ENCODE measurements around the gene COPG1. TPM values are rescaled to one million over a fixed set of nuclear protein-coding genes. Genes with fewer than 3 reads are reported as not detected.

COPG1 gene
- total RNA-seq, 4 donors from 2014 or later, result 77.1 to 95.3 (median 88.6) TPM

DNA sequence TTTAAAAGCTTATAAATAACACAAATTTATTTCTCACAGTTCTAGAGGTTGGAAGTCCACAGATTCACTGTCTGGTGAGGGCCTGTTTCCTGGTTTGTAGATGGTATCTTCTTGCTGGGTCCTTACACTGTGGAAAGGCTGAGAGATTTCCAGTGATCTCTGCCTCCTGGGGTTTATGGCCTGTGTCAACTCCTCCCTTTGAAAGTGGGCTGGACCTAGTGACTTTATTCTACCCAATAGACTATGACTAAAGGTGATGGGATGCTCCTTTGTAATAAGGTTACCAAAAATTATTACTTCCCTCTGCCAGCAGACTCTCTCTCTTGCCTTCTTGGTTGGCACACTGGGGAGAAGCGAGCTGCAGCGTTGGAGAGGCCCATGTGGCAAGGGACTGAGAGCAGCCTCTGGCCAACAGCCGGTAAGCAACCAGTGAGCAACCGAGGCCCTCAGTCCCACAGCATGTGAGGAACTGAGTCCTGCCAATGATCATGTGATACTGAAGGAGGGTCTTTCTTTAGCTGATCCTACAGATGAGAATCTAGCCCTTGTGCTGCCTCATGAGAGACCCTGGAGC lies 14.0 kb upstream of the COPG1 start:
- H3K4me1 ChIP-seq, result peaks cover 30% of the 10 kb centered on the region
- H3K36me3 ChIP-seq, result no peaks in the 10 kb centered on the region
- H3K27ac ChIP-seq, result no peak overlapping the region
- TF ChIP-seq POLR2A (IDR thresholded peaks at IDR 0.05), result no peak
- TF ChIP-seq EP300 (IDR thresholded peaks at IDR 0.05), result no peak
- TF ChIP-seq POLR2AphosphoS5 (IDR thresholded peaks at IDR 0.05), result no peak
- TF ChIP-seq, protein P1, sequence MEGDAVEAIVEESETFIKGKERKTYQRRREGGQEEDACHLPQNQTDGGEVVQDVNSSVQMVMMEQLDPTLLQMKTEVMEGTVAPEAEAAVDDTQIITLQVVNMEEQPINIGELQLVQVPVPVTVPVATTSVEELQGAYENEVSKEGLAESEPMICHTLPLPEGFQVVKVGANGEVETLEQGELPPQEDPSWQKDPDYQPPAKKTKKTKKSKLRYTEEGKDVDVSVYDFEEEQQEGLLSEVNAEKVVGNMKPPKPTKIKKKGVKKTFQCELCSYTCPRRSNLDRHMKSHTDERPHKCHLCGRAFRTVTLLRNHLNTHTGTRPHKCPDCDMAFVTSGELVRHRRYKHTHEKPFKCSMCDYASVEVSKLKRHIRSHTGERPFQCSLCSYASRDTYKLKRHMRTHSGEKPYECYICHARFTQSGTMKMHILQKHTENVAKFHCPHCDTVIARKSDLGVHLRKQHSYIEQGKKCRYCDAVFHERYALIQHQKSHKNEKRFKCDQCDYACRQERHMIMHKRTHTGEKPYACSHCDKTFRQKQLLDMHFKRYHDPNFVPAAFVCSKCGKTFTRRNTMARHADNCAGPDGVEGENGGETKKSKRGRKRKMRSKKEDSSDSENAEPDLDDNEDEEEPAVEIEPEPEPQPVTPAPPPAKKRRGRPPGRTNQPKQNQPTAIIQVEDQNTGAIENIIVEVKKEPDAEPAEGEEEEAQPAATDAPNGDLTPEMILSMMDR (IDR thresholded peaks at IDR 0.05), result no peak
- H3K9me3 ChIP-seq, result no peaks in the 10 kb centered on the region
- no peak for DNase-seq (ENCODE audit: low spot score in 2 of 2)
- H3K4me3 ChIP-seq, result no peak overlapping the region
- no peaks in the 10 kb centered on the region for H3K27me3 ChIP-seq
- 93% methylated on average over 4 of the region's 4 CpGs for WGBS

DNA sequence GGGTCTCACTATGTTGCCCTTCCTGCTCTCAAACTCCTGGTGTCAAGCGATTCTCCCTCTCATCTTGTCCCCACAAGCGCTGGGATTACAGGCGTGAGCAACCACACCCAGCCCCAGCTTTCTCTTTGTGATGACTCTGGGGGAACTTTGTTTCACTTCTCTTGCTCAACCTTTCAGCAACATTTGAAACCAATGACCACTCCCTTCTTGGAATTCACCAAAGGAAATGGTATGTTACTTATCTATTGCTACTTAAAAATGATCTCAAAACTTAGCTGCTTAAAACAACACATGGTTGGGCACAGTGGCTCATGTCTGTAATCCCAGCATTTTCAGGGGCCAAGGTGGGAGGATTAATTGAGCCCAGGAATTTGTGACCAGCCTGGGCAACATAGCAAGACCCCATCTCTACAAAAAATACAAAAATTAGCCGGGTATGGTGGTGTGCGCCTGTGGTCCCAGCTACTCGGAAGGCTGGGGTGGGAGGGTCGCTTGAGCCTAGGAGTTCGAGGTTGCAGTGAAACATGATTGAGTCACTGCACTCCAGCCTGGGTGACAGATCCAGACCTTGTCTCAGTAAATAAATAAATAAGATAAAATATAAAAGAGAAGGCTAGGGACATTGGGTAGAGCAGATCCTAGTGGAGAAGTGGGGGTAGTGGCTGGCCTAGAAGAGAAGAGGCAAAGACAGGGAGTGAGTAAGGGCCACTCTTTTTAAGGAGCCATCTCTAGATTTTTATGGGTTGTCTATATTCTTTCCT lies 10.3 kb upstream of the COPG1 start:
- no peak overlapping the region for H3K4me3 ChIP-seq
- peak overlapping the region; percentile 81 for H3K27ac ChIP-seq
- peaks cover 27% of the 10 kb centered on the region for H3K4me1 ChIP-seq
- 61% methylated on average over 8 of the region's 8 CpGs for WGBS
- H3K9me3 ChIP-seq, result no peaks in the 10 kb centered on the region
- TF ChIP-seq POLR2AphosphoS5 (IDR thresholded peaks at IDR 0.05) (no peak), POLR2A (IDR thresholded peaks at IDR 0.05) (no peak), EP300 (IDR thresholded peaks at IDR 0.05) (no peak)
- TF ChIP-seq, protein P1 (IDR thresholded peaks at IDR 0.05), result no peak
- no peaks in the 10 kb centered on the region for H3K36me3 ChIP-seq
- no peaks in the 10 kb centered on the region for H3K27me3 ChIP-seq
- peak in 1 of 2 donors; percentile 74 for DNase-seq (ENCODE audit: low spot score in 2 of 2)

DNA sequence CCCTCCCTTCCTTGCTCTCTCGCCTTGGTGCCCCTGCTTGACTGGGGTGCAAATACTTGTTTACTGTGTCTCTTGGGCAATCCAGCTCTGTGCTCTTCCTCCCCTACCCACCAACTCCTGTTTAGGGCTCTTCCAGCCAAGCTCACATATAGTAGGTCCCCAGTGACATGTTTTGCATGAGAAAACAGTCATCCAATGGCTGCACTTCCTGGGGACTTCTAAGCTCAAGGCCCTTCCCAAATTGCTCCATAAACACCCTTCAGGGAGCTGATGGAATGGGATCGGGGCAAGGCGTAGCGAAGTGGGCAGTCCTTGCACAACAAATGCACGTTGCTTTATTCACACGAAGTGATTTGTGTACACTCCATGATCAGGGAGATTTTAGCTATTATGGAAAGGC lies 9.4 kb upstream of the COPG1 start:
- 84% methylated on average over 6 of the region's 6 CpGs for WGBS
- Histone ChIP-seq H3K4me1 (peaks cover 28% of the 10 kb centered on the region), H3K36me3 (no peaks in the 10 kb centered on the region), H3K9me3 (no peaks in the 10 kb centered on the region), H3K4me3 (no peak overlapping the region), H3K27me3 (no peaks in the 10 kb centered on the region), H3K27ac (peak overlapping the region; percentile 81)
- TF ChIP-seq EP300 (IDR thresholded peaks at IDR 0.05) (no peak), POLR2A (IDR thresholded peaks at IDR 0.05) (no peak), POLR2AphosphoS5 (IDR thresholded peaks at IDR 0.05) (no peak)
- TF ChIP-seq, protein P1 (IDR thresholded peaks at IDR 0.05), result no peak
- no peak for DNase-seq (ENCODE audit: low spot score in 2 of 2)

DNA sequence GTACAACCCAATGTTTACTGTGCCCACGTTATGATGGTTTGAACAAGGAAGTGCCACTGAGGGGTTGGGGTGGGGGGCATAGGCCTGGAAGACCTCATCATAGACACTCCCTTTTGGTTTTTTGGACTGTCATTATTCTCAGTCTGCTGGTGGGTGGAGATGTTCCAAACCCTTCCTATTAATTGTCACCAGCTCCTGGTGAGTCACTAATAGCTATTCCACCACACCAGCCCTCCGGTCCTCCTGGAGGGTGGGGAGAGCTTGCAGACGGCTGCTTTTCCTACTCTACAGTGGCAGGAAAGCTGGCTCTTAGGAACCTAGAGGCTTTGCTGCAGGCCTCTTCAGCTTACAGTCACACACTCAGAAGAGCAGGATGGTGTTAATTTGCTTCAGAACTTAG lies 9.0 kb upstream of the COPG1 start:
- Histone ChIP-seq H3K4me1 (peaks cover 32% of the 10 kb centered on the region), H3K36me3 (no peaks in the 10 kb centered on the region), H3K9me3 (no peaks in the 10 kb centered on the region), H3K4me3 (no peak overlapping the region), H3K27ac (peak overlapping the region; percentile 81), H3K27me3 (no peaks in the 10 kb centered on the region)
- TF ChIP-seq, protein P1 (IDR thresholded peaks at IDR 0.05), result no peak
- TF ChIP-seq EP300 (IDR thresholded peaks at IDR 0.05) (no peak), POLR2AphosphoS5 (IDR thresholded peaks at IDR 0.05) (no peak), POLR2A (IDR thresholded peaks at IDR 0.05) (no peak)
- WGBS, result 25% methylated on average over 3 of the region's 3 CpGs
- DNase-seq (ENCODE audit: low spot score in 2 of 2), result no peak

DNA sequence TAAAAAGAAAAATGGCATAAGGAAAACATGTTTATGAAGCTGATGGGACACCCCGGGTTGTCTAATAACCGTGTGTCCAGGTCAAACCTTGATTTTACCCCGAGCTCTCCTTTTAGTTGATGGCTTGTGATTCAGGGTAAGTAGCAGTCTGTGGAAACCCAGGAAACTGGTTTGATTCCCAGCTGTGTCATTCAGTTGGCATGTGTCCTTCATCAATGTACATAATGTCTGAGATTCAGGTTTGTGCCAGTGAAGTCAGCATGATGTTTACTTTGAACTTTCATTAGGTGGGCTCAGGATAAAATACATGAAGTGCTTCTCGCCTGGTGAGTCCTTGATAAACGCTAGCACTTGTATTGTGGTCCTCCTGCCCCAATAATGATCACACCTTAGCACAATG lies 4.3 kb upstream of the COPG1 start:
- no peaks in the 10 kb centered on the region for H3K27me3 ChIP-seq
- 75% methylated on average over 5 of the region's 5 CpGs for WGBS
- no peak overlapping the region for H3K4me3 ChIP-seq
- peaks cover 39% of the 10 kb centered on the region for H3K4me1 ChIP-seq
- H3K36me3 ChIP-seq, result no peaks in the 10 kb centered on the region
- no peak for DNase-seq (ENCODE audit: low spot score in 2 of 2)
- no peaks in the 10 kb centered on the region for H3K9me3 ChIP-seq
- H3K27ac ChIP-seq, result peak overlapping the region; percentile 60
- no peak for TF ChIP-seq POLR2AphosphoS5 (IDR thresholded peaks at IDR 0.05)
- no peak for TF ChIP-seq POLR2A (IDR thresholded peaks at IDR 0.05)
- TF ChIP-seq, protein P1 (IDR thresholded peaks at IDR 0.05), result no peak
- TF ChIP-seq EP300 (IDR thresholded peaks at IDR 0.05), result no peak
